Large intestine (tissue), 3 donors: ENCODE results near the gene MTTP. TPM values are rescaled to one million over a fixed set of nuclear protein-coding genes. Genes with fewer than 3 reads are reported as not detected.

ENCODE experiments used
- DNase-seq, 2 donors: peaks; one replicate each; pipeline versions ENCODE4 v3.0.0 to v3.0.0-alpha.2; 2013
- H3K27ac ChIP-seq: one replicate; pipeline ENCODE4 v1.5.1; 2013; ENCODE audit warnings: low read length
- H3K27me3 ChIP-seq: 2 replicates; pipeline ENCODE4 v1.6.1; 2013; ENCODE audit warnings: low read length; ENCODE audit not compliant: control insufficient read depth, insufficient read depth
- H3K36me3 ChIP-seq: 2 replicates; pipeline ENCODE4 v1.6.1; 2013; ENCODE audit warnings: low read length; ENCODE audit not compliant: control insufficient read depth, insufficient read depth
- H3K4me1 ChIP-seq: one replicate; pipeline ENCODE4 v1.6.1; 2013; ENCODE audit warnings: low read length; ENCODE audit not compliant: control insufficient read depth, insufficient read depth
- H3K4me3 ChIP-seq: one replicate; pipeline ENCODE4 v1.5.1; 2013; ENCODE audit warnings: low read length
- H3K9me3 ChIP-seq: one replicate; pipeline ENCODE4 v1.6.1; 2013; ENCODE audit warnings: mild to moderate bottlenecking, low read depth, low read length, moderate library complexity; ENCODE audit not compliant: control insufficient read depth
- WGBS: methylation state at CpG from one replicate; pipeline ENCODE4 v1.1.5; 2013; ENCODE audit warnings: low lambda C conversion rate; ENCODE audit not compliant: insufficient coverage; 5-methylcytosine and 5-hydroxymethylcytosine counted together
- polyA plus RNA-seq: library from polyadenylated mRNA; unstranded; fragments of 120-200 nt; gene quantifications from one replicate; pipeline ENCODE4 v1.2.1, GENCODE V29; 2013

MTTP gene
- polyA plus RNA-seq, 1 donor: 459 TPM

GRCh38 chr4:99563310-99564186 lies 11.1 kb upstream of the MTTP start, which contains the start of gene TRMT10A:
TRMT10A (minus strand) TSS chr4:99564039; CDS start chr4:99559338, 4,701 bp downstream.
- WGBS: no CpG with 5 or more reads among the region's 48 CpGs

DNA sequence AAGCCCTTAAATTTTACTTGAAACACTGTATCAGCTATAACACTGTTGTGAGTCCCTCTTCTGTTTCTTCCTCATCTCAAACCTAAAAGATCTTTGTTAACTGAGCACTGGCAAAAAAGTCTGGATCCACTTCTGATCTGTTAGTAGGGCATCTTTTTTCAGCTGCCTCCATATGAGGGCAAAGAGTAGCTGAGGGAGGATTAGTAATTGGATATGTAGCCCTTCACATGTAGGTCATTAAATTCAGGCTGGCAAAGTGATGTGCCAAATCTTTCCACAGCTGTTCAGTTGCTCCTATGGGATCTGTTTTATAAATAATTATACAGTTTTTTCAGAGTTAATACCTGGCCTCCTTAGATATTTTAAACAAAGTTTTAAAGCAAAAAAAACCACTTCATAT lies 9.7 kb upstream of the MTTP start:
- Histone ChIP-seq H3K27ac (no peak overlapping the region), H3K9me3 (no peaks in the 10 kb centered on the region), H3K4me3 (no peak overlapping the region), H3K27me3 (no peaks in the 10 kb centered on the region), H3K36me3 (no peaks in the 10 kb centered on the region), H3K4me1 (no peaks in the 10 kb centered on the region)
- no peak for DNase-seq

More at GRCh38 chr4:99563310-99564186, 11.1 kb upstream of the MTTP start, which contains the start of gene TRMT10A:
- H3K4me1 ChIP-seq: no peaks in the 10 kb centered on the region
- H3K4me3 ChIP-seq: peak within 1 kb of the TSS; percentile 77
- H3K27ac ChIP-seq: peak within 1 kb of the TSS; percentile 97
- H3K27me3 ChIP-seq: no peaks in the 10 kb centered on the region
- H3K36me3 ChIP-seq: no peaks in the 10 kb centered on the region
- H3K9me3 ChIP-seq: no peaks in the 10 kb centered on the region
- peak; percentile 98 to 100 for DNase-seq

- DNase-seq: peak in 1 of 2 donors; percentile 78
- H3K27me3 ChIP-seq: no peaks in the 10 kb centered on the region
- no CpG with 5 or more reads among the region's 1 CpG for WGBS
- H3K9me3 ChIP-seq: no peaks in the 10 kb centered on the region
- no peak overlapping the region for H3K4me3 ChIP-seq
- peaks cover 11% of the 10 kb centered on the region for H3K4me1 ChIP-seq
- no peaks in the 10 kb centered on the region for H3K36me3 ChIP-seq
- H3K27ac ChIP-seq: peak overlapping the region; percentile 92
These were observed 2.7 kb upstream of the MTTP start for GRCh38 chr4:99571883-99572282.

- peaks cover 11% of the 10 kb centered on the region for H3K4me1 ChIP-seq
- no peaks in the 10 kb centered on the region for H3K27me3 ChIP-seq
- H3K27ac ChIP-seq: peak overlapping the region; percentile 92
- WGBS: 33% methylated on average over 1 of the region's 6 CpGs
- H3K4me3 ChIP-seq: no peak overlapping the region
- H3K9me3 ChIP-seq: no peaks in the 10 kb centered on the region
- no peaks in the 10 kb centered on the region for H3K36me3 ChIP-seq
- peak; percentile 74 to 87 for DNase-seq
These were observed 1.9 kb upstream of the MTTP start for GRCh38 chr4:99572527-99573240.

DNA sequence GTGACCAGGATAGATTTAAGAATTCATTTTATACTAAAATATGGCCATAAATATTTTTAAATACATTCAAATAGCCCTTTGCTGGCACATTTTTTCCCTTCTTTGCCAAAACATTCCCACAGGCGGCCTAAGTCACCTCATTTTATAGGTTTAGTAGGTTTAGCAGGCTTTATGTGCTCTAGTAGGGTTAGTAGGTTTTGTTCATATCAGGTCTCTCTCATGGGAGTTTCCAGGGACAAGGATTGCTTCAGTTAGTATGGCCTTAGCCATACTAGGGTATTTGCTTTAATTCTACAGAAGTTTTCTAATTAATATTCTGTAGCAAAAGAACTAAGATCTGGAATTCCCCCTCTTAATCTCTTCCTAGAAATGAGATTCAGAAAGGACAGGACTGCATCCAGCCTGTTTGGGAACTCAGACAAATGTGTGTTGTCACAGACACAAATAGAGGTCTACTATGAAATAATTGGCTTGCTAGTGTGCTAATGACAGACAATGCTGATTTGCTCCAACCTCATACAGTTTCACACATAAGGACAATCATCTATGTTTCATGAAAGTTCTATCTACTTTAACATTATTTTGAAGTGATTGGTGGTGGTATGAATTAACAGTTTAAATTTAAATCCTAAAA lies 772 bp upstream of the MTTP start:
- no CpG with 5 or more reads among the region's 1 CpG for WGBS
- H3K4me3 ChIP-seq: no peak overlapping the region
- H3K9me3 ChIP-seq: no peaks in the 10 kb centered on the region
- peaks cover 11% of the 10 kb centered on the region for H3K4me1 ChIP-seq
- no peaks in the 10 kb centered on the region for H3K36me3 ChIP-seq
- no peaks in the 10 kb centered on the region for H3K27me3 ChIP-seq
- H3K27ac ChIP-seq: peak overlapping the region; percentile 92
- peak in 1 of 2 donors; percentile 35 for DNase-seq

DNA sequence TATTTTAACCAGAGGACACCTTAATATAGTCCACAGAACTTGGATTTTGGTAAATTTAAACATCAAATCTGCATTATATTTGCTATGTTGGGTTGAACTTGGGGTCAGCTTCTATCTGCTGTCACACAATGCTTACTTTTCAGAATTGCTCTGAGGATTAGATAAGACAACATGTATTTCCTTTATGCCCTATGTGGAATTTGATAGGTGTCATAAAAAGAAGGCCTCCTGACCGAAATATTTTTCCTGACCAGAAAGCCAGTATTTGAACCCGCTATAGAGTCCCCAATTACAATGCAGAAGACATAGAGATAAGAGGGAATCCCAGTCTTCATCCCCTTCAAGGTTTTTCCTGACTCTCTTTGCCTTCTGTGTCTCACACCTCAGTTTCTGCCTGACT lies 4.1 kb downstream of the MTTP start:
- peak overlapping the region; percentile 87 for H3K27ac ChIP-seq
- WGBS: no CpG with 5 or more reads among the region's 2 CpGs
- no peaks in the 10 kb centered on the region for H3K27me3 ChIP-seq
- peak overlapping the region; percentile 60 for H3K4me3 ChIP-seq
- no peaks in the 10 kb centered on the region for H3K9me3 ChIP-seq
- DNase-seq: peak in 1 of 2 donors; percentile 81
- H3K4me1 ChIP-seq: peaks cover 17% of the 10 kb centered on the region
- H3K36me3 ChIP-seq: peaks cover 11% of the 10 kb centered on the region

DNA sequence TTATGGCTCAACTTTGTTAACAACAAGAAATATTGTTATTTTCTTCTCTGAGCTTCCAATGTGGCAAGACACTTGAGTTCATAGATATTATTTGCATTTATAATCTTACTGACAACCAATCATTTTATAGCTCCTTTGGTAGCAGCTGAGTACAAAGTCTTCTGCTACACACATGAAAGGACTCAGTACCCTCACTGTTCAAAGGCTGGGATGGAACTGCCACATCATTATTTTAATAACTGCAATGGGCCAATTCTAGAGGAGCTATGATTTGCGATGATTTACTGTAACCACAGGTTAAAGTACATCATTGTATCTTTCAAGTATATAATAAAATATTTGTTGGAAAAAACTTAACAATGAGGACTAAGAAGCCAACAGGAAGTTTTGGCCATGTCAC lies 10.9 kb downstream of the MTTP start:
- WGBS: no CpG with 5 or more reads among the region's 1 CpG
- DNase-seq: peak; percentile 79 to 94
- H3K27ac ChIP-seq: peak overlapping the region; percentile 81

GRCh38 chr4:99586322-99586721 lies 11.7 kb downstream of the MTTP start:
- peak in 1 of 2 donors; percentile 45 for DNase-seq
- WGBS: no CpG with 5 or more reads among the region's 2 CpGs

More for the DNA sequence above, 10.9 kb downstream of the MTTP start:
- no peaks in the 10 kb centered on the region for H3K9me3 ChIP-seq
- H3K27me3 ChIP-seq: no peaks in the 10 kb centered on the region
- H3K4me1 ChIP-seq: peaks cover 45% of the 10 kb centered on the region
- H3K4me3 ChIP-seq: no peak overlapping the region
- peaks cover 27% of the 10 kb centered on the region for H3K36me3 ChIP-seq

GRCh38 chr4:99586797-99587196 lies 12.2 kb downstream of the MTTP start:
- Histone ChIP-seq H3K36me3 (peaks cover 36% of the 10 kb centered on the region), H3K4me1 (peaks cover 40% of the 10 kb centered on the region), H3K27ac (peak overlapping the region; percentile 74), H3K27me3 (no peaks in the 10 kb centered on the region), H3K9me3 (no peaks in the 10 kb centered on the region), H3K4me3 (no peak overlapping the region)
- peak; percentile 75 to 88 for DNase-seq
- WGBS: no CpG with 5 or more reads among the region's 1 CpG

More at GRCh38 chr4:99586322-99586721, 11.7 kb downstream of the MTTP start:
- H3K36me3 ChIP-seq: peaks cover 34% of the 10 kb centered on the region
- H3K4me1 ChIP-seq: peaks cover 42% of the 10 kb centered on the region
- no peaks in the 10 kb centered on the region for H3K27me3 ChIP-seq
- no peaks in the 10 kb centered on the region for H3K9me3 ChIP-seq
- H3K4me3 ChIP-seq: no peak overlapping the region
- peak overlapping the region; percentile 74 for H3K27ac ChIP-seq

DNA sequence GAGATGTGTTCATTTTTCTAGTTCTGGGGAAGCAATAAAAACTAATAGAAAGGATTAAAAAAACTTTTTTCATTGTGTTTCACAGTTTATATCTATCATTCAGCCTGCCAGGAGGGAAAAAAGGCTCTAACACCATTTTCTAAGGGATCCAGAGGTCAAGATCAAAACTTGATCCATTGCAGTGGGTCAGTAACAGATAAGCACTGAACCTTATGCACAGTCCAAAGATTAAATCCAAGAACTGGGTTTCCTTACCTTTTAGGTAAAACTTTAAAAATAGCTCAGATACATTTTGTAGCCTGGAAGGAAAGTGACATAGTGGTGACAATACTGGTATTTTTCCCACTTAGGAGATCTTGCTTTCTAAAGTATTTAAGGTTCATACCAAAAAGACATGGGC lies 12.7 kb downstream of the MTTP start:
- no peaks in the 10 kb centered on the region for H3K27me3 ChIP-seq
- no peaks in the 10 kb centered on the region for H3K9me3 ChIP-seq
- peak overlapping the region; percentile 74 for H3K27ac ChIP-seq
- H3K4me1 ChIP-seq: peaks cover 36% of the 10 kb centered on the region
- H3K4me3 ChIP-seq: no peak overlapping the region
- peak in 1 of 2 donors; percentile 75 for DNase-seq
- peaks cover 35% of the 10 kb centered on the region for H3K36me3 ChIP-seq
